ENCODE results near the gene LRRC56.

LRRC56 gene

GRCh38 chr11:540583-541432, 3.5 kb downstream of the LRRC56 start:
- no peak for DNase-seq (ENCODE audit: low spot score)

GRCh38 chr11:541433-541885, 4.1 kb downstream of the LRRC56 start:
- no peak for DNase-seq (ENCODE audit: low spot score)

GRCh38 chr11:544817-545166, 7.5 kb downstream of the LRRC56 start:
- no peak for DNase-seq (ENCODE audit: low spot score)

- DNase-seq (ENCODE audit: low spot score), result no peak
Observed at GRCh38 chr11:545171-545570, 7.8 kb downstream of the LRRC56 start.

- DNase-seq (ENCODE audit: low spot score), result no peak
Observed at GRCh38 chr11:548700-549603, 11.6 kb downstream of the LRRC56 start.

- no peak for DNase-seq (ENCODE audit: low spot score)
Observed at GRCh38 chr11:550021-550745, 12.9 kb downstream of the LRRC56 start.

- no peak for DNase-seq (ENCODE audit: low spot score)
Observed at GRCh38 chr11:550746-551085, 13.4 kb downstream of the LRRC56 start.

GRCh38 chr11:551131-551530, 13.8 kb downstream of the LRRC56 start:
- DNase-seq (ENCODE audit: low spot score), result no peak

GRCh38 chr11:551596-551995, 14.3 kb downstream of the LRRC56 start:
- no peak for DNase-seq (ENCODE audit: low spot score)

GRCh38 chr11:553083-553987, 16.0 kb downstream of the LRRC56 start:
- no peak for DNase-seq (ENCODE audit: low spot score)

GRCh38 chr11:553988-554340, 16.6 kb downstream of the LRRC56 start:
- no peak for DNase-seq (ENCODE audit: low spot score)

- no peak for DNase-seq (ENCODE audit: low spot score)
Observed at GRCh38 chr11:554428-555226, 17.3 kb downstream of the LRRC56 start.

- no peak for DNase-seq (ENCODE audit: low spot score)
Observed at GRCh38 chr11:555227-555779, 18.0 kb downstream of the LRRC56 start.

GRCh38 chr11:555780-556661, 18.7 kb downstream of the LRRC56 start:
- no peak for DNase-seq (ENCODE audit: low spot score)

GRCh38 chr11:556662-557256, 19.4 kb downstream of the LRRC56 start:
- no peak for DNase-seq (ENCODE audit: low spot score)

- no peak for DNase-seq (ENCODE audit: low spot score)
Observed at GRCh38 chr11:557328-558132, 20.2 kb downstream of the LRRC56 start.

- DNase-seq (ENCODE audit: low spot score), result no peak
Observed at GRCh38 chr11:558503-558902, 21.2 kb downstream of the LRRC56 start.

GRCh38 chr11:559020-559620, 21.8 kb downstream of the LRRC56 start:
- DNase-seq (ENCODE audit: low spot score), result no peak
